GM12864 (cell line): ENCODE results near the gene POLQ.
A peak's percentile ranks its signal among the peaks of the same experiment; 100 is the strongest.
"Not testable (repeated sequence)": the region's sequence is repeated elsewhere in the genome, so short reads cannot be mapped to it uniquely, and the experiment has no call there.

ENCODE experiments used
- DNase-seq: peaks from one replicate; pipeline ENCODE4 v3.0.0-alpha.2; 2011; ENCODE audit warnings: low read depth
- H3K4me3 ChIP-seq: 2 replicates; pipeline ENCODE4 v1.5.1; 2011; ENCODE audit warnings: mild to moderate bottlenecking, low read depth, low read length, control low read depth
- CTCF ChIP-seq: IDR thresholded peaks from 2 replicates; pipeline ENCODE4 v1.5.1; 2011; ENCODE audit warnings: low read depth, mild to moderate bottlenecking, moderate library complexity, low read length, control low read depth, inconsistent platforms; ENCODE audit errors: missing control alignments

POLQ gene

GRCh38 chr3:121545574-121546455 is at the start of gene POLQ:
POLQ (minus strand) TSS chr3:121545988; CDS start chr3:121545877, 111 bp downstream.
- DNase-seq: peak; percentile 90
- peak within 1 kb of the TSS; percentile 85 for H3K4me3 ChIP-seq
- TF ChIP-seq CTCF: no peak

- no peak for TF ChIP-seq CTCF
- DNase-seq: no peak
- no peak overlapping the region for H3K4me3 ChIP-seq
Measured at GRCh38 chr3:121594850-121595249, 49.1 kb upstream of the POLQ start.

DNA sequence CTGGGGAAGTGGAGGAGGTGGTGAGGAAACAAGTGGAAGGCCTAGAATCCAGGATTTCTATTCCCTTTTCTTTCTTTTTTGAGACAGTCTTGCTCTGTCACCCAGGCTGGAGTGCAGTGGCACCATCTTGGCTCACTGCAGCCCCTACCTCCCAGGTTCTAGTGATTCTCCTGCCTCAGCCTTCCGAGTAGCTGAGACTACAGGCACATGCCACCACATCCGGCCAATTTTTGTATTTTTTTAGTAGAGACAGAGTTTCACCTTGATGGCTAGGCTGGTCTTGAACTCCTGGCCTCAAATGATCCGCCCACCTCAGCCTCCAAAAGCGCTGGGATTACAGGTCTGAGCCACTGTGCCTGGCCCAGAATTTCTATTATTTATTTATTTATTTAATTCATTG is 48.0 kb upstream of the POLQ start:
- not testable (repeated sequence) for H3K4me3 ChIP-seq, DNase-seq

- H3K4me3 ChIP-seq: peak within 1 kb of the TSS; percentile 3; the same call in 1 of the 2 replicates
- DNase-seq: peak; percentile 66
- no peak for TF ChIP-seq CTCF
Measured at GRCh38 chr3:121592856-121593702, 47.3 kb upstream of the POLQ start, which contains the start of gene FBXO40. FBXO40 (plus strand) TSS chr3:121593379; CDS start chr3:121620576, 27,197 bp downstream.

- no peak for DNase-seq
- no peak for TF ChIP-seq CTCF
- H3K4me3 ChIP-seq: no peak overlapping the region
Measured at GRCh38 chr3:121584418-121584817, 38.6 kb upstream of the POLQ start.

GRCh38 chr3:121581691-121582090 is 35.9 kb upstream of the POLQ start:
- no peak for TF ChIP-seq CTCF
- DNase-seq: no peak

DNA sequence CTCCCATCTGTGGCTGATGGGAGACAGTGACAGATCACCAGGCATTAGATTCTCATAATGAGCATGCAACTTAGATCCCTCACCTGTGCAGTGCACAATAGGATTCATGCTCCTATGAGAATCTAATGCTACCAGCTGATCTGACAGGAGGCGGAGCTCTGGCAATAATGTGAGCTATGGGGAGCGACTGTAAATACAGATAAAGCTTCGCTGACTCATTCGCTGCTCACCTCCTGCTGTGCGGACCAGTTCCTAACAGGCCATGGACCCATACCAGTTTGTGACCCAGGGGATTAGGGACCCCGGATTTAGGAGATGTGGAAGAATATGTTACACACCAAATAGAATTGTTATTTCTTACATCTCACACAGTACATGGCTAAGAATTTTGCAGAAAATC is 28.7 kb upstream of the POLQ start:
- H3K4me3 ChIP-seq: no peak overlapping the region
- DNase-seq: no peak
- no peak for TF ChIP-seq CTCF

More at GRCh38 chr3:121581691-121582090, 35.9 kb upstream of the POLQ start:
- no peak overlapping the region for H3K4me3 ChIP-seq
